Measurements from ENCODE around the gene TCF25.

DNA sequence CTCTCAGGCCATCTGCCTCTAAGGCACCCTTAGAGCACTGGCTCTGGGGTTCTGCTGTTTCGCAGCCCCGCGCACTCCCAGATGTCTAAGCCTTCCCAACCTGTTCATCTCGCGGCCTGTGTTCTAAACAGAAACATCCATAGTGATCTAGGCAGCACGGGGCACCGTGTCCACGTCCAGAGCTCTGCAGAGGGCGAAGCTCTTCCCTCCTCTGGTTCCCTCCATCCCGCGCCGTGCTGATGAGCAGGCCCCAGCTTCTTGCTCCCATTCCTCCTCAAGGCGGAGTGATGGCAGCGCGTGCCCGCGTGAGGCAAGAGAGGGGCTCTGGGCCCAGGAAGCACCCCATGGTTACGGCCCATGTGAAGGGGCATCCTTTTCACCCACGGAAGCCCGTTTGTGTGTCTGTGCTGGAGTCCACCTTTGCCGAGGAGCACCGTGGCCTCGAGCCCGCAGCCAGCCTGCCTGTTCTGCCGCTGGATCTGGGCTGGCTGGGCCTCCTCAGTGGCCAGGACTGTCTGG lies 41.5 kb upstream of the TCF25 start:
- TF ChIP-seq, protein P1, sequence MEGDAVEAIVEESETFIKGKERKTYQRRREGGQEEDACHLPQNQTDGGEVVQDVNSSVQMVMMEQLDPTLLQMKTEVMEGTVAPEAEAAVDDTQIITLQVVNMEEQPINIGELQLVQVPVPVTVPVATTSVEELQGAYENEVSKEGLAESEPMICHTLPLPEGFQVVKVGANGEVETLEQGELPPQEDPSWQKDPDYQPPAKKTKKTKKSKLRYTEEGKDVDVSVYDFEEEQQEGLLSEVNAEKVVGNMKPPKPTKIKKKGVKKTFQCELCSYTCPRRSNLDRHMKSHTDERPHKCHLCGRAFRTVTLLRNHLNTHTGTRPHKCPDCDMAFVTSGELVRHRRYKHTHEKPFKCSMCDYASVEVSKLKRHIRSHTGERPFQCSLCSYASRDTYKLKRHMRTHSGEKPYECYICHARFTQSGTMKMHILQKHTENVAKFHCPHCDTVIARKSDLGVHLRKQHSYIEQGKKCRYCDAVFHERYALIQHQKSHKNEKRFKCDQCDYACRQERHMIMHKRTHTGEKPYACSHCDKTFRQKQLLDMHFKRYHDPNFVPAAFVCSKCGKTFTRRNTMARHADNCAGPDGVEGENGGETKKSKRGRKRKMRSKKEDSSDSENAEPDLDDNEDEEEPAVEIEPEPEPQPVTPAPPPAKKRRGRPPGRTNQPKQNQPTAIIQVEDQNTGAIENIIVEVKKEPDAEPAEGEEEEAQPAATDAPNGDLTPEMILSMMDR (conservative IDR thresholded peaks at IDR 0.05; ENCODE audit: low read length), result no peak
- TF ChIP-seq EZH2phosphoT487 (IDR thresholded peaks at IDR 0.05; ENCODE audit: borderline replicate concordance), result no peak
